ENCODE measurements around the gene GNG2. TPM values are rescaled to one million over a fixed set of nuclear protein-coding genes. Genes with fewer than 3 reads are reported as not detected.

The GNG2 gene
- total RNA-seq, 2 donors from 2014 or later, result 5.9 to 6.3 TPM

- Histone ChIP-seq H3K27me3 (no peaks in the 10 kb centered on the region), H3K27ac (no peak overlapping the region)
Measured at GRCh38 chr14:51880835-51881580, 20.6 kb downstream of the GNG2 start.

GRCh38 chr14:51881636-51882035 is 21.2 kb downstream of the GNG2 start:
- Histone ChIP-seq H3K27me3 (no peaks in the 10 kb centered on the region), H3K27ac (no peak overlapping the region), H3K9me3 (no peaks in the 10 kb centered on the region), H3K4me3 (no peak overlapping the region), H3K4me1 (no peaks in the 10 kb centered on the region), H3K36me3 (no peaks in the 10 kb centered on the region)
- no peak for DNase-seq (ENCODE audit: low spot score)
- no peak for TF ChIP-seq CTCF (IDR thresholded peaks at IDR 0.05)

More at GRCh38 chr14:51880835-51881580, 20.6 kb downstream of the GNG2 start:
- no peaks in the 10 kb centered on the region for H3K4me1 ChIP-seq
- no peaks in the 10 kb centered on the region for H3K9me3 ChIP-seq
- TF ChIP-seq CTCF (IDR thresholded peaks at IDR 0.05), result no peak
- H3K36me3 ChIP-seq, result no peaks in the 10 kb centered on the region
- H3K4me3 ChIP-seq, result no peak overlapping the region
- DNase-seq (ENCODE audit: low spot score), result no peak

- Histone ChIP-seq H3K4me3 (no peak overlapping the region), H3K9me3 (no peaks in the 10 kb centered on the region), H3K4me1 (no peaks in the 10 kb centered on the region), H3K36me3 (no peaks in the 10 kb centered on the region), H3K27me3 (no peaks in the 10 kb centered on the region), H3K27ac (no peak overlapping the region)
- no peak for TF ChIP-seq CTCF (IDR thresholded peaks at IDR 0.05)
- DNase-seq (ENCODE audit: low spot score), result no peak
Measured at GRCh38 chr14:51883232-51883631, 22.8 kb downstream of the GNG2 start.

GRCh38 chr14:51884086-51884927 is 23.9 kb downstream of the GNG2 start:
- Histone ChIP-seq H3K27me3 (no peaks in the 10 kb centered on the region), H3K36me3 (no peaks in the 10 kb centered on the region), H3K4me1 (no peaks in the 10 kb centered on the region), H3K27ac (no peak overlapping the region), H3K4me3 (no peak overlapping the region), H3K9me3 (no peaks in the 10 kb centered on the region)
- TF ChIP-seq CTCF (IDR thresholded peaks at IDR 0.05), result no peak
- DNase-seq (ENCODE audit: low spot score), result no peak

- Histone ChIP-seq H3K27ac (no peak overlapping the region), H3K27me3 (no peaks in the 10 kb centered on the region)
- TF ChIP-seq CTCF (IDR thresholded peaks at IDR 0.05), result no peak
Measured at GRCh38 chr14:51889851-51890250, 29.4 kb downstream of the GNG2 start.

More at GRCh38 chr14:51889851-51890250, 29.4 kb downstream of the GNG2 start:
- no peaks in the 10 kb centered on the region for H3K9me3 ChIP-seq
- H3K4me1 ChIP-seq, result no peaks in the 10 kb centered on the region
- no peak for DNase-seq (ENCODE audit: low spot score)
- H3K4me3 ChIP-seq, result no peak overlapping the region
- no peaks in the 10 kb centered on the region for H3K36me3 ChIP-seq

Measured in right atrium auricular region (tissue), 2 donors.